Fibroblast of gingiva (primary cell): Measurements from ENCODE around the gene TUT4.

ENCODE experiments used
- DNase-seq: peaks from one replicate; pipeline ENCODE4 v3.0.0-alpha.2; 2011; ENCODE audit warnings: low read depth

TUT4 gene

GRCh38 chr1:52533713-52534112, 19.2 kb downstream of the TUT4 start:
- DNase-seq, result no peak

GRCh38 chr1:52532731-52533327, 20.1 kb downstream of the TUT4 start:
- no peak for DNase-seq

- no peak for DNase-seq
Observed at GRCh38 chr1:52532247-52532646, 20.6 kb downstream of the TUT4 start.

GRCh38 chr1:52531249-52531872, 21.5 kb downstream of the TUT4 start:
- no peak for DNase-seq

GRCh38 chr1:52530563-52531144, 22.2 kb downstream of the TUT4 start:
- DNase-seq, result no peak

GRCh38 chr1:52523376-52523775, 29.5 kb downstream of the TUT4 start:
- no peak for DNase-seq

GRCh38 chr1:52520148-52520547, 32.7 kb downstream of the TUT4 start:
- DNase-seq, result no peak

- DNase-seq, result no peak
Observed at GRCh38 chr1:52518962-52519361, 33.9 kb downstream of the TUT4 start.

- DNase-seq, result no peak
Observed at GRCh38 chr1:52511851-52512615, 40.9 kb downstream of the TUT4 start.

GRCh38 chr1:52511439-52511838, 41.5 kb downstream of the TUT4 start:
- no peak for DNase-seq

- DNase-seq, result no peak
Observed at GRCh38 chr1:52506920-52507546, 45.9 kb downstream of the TUT4 start.

- no peak for DNase-seq
Observed at GRCh38 chr1:52506349-52506748, 46.5 kb downstream of the TUT4 start.

GRCh38 chr1:52504720-52505119, 48.2 kb downstream of the TUT4 start:
- no peak for DNase-seq

GRCh38 chr1:52503706-52504105, 49.2 kb downstream of the TUT4 start:
- no peak for DNase-seq

- DNase-seq, result no peak
Observed at GRCh38 chr1:52502789-52503188, 50.1 kb downstream of the TUT4 start.

GRCh38 chr1:52487632-52488031, 65.3 kb downstream of the TUT4 start:
- DNase-seq, result no peak

GRCh38 chr1:52482326-52483004, 70.4 kb downstream of the TUT4 start:
- no peak for DNase-seq

- no peak for DNase-seq
Observed at GRCh38 chr1:52479076-52479475, 73.8 kb downstream of the TUT4 start.

- DNase-seq, result no peak
Observed at GRCh38 chr1:52477876-52478275, 75.0 kb downstream of the TUT4 start.

- DNase-seq, result no peak
Observed at GRCh38 chr1:52476943-52477342, 75.9 kb downstream of the TUT4 start.

- DNase-seq, result no peak
Observed at GRCh38 chr1:52474807-52475206, 78.1 kb downstream of the TUT4 start.

GRCh38 chr1:52473039-52473438, 79.9 kb downstream of the TUT4 start:
- DNase-seq, result no peak
